Osteoblast (primary cell): Measurements from ENCODE around the gene POPDC3. TPM values are rescaled to one million over a fixed set of nuclear protein-coding genes. Genes with fewer than 3 reads are reported as not detected.

Experiments used
- DNase-seq: peaks from one replicate; pipeline ENCODE4 v3.0.0; 2011; ENCODE audit warnings: low spot score, mixed read lengths; ENCODE audit not compliant: insufficient read length; ENCODE audit errors: missing footprints
- H2AFZ ChIP-seq: 2 replicates; pipeline ENCODE4 v1.6.0; 2011; ENCODE audit warnings: mild to moderate bottlenecking, low read length
- H3K27ac ChIP-seq: 2 replicates; pipeline ENCODE4 v1.5.1; 2011; ENCODE audit warnings: mild to moderate bottlenecking, low read depth, low read length, moderate library complexity
- H3K27me3 ChIP-seq: 2 replicates; pipeline ENCODE4 v1.6.0; 2012; ENCODE audit warnings: mild to moderate bottlenecking, control low read depth, inconsistent platforms, low read length, moderate library complexity; ENCODE audit not compliant: insufficient read depth
- H3K36me3 ChIP-seq: 2 replicates; pipeline ENCODE4 v1.5.1; 2011; ENCODE audit warnings: mild to moderate bottlenecking, low read length, control low read depth, moderate library complexity; ENCODE audit not compliant: insufficient read depth
- H3K4me1 ChIP-seq: 2 replicates; pipeline ENCODE4 v1.5.1; 2011; ENCODE audit warnings: mild to moderate bottlenecking, low read length, control low read depth, moderate library complexity; ENCODE audit not compliant: insufficient read depth
- H3K4me2 ChIP-seq: 2 replicates; pipeline ENCODE4 v1.6.0; 2011; ENCODE audit warnings: mild to moderate bottlenecking, low read length; ENCODE audit not compliant: insufficient read depth
- H3K4me3 ChIP-seq: fragments of 200-600 bp; sonication (generic); 3 replicates; pipeline ENCODE4 v1.5.1; 2012; ENCODE audit warnings: mild to moderate bottlenecking, low read length, inconsistent platforms; ENCODE audit not compliant: insufficient read depth
- H3K79me2 ChIP-seq: 2 replicates; pipeline ENCODE4 v1.6.0; 2012; ENCODE audit warnings: mild to moderate bottlenecking, low read length, control low read depth, inconsistent platforms; ENCODE audit not compliant: insufficient read depth
- H3K9me3 ChIP-seq: 2 replicates; pipeline ENCODE4 v1.5.1; 2011; ENCODE audit warnings: low read depth, low read length, control low read depth
- H4K20me1 ChIP-seq: 2 replicates; pipeline ENCODE4 v1.6.0; 2012; ENCODE audit warnings: mild to moderate bottlenecking, low read length, control low read depth; ENCODE audit not compliant: insufficient read depth
- total RNA-seq: library from RNA; depleted of rRNA; stranded (reverse); fragments of >200 nt; gene quantifications from 2 replicates; pipeline ENCODE4 v1.2.3, GENCODE V29; 2012
- TF ChIP-seq, protein P1 (sequence below): IDR thresholded peaks from 2 replicates; pipeline ENCODE4 v1.5.1; 2011; ENCODE audit warnings: mild to moderate bottlenecking, low read depth, low read length, moderate library complexity; ENCODE audit errors: extremely low read depth

POPDC3 gene
- total RNA-seq, 1 donor: 32.6 TPM

DNA sequence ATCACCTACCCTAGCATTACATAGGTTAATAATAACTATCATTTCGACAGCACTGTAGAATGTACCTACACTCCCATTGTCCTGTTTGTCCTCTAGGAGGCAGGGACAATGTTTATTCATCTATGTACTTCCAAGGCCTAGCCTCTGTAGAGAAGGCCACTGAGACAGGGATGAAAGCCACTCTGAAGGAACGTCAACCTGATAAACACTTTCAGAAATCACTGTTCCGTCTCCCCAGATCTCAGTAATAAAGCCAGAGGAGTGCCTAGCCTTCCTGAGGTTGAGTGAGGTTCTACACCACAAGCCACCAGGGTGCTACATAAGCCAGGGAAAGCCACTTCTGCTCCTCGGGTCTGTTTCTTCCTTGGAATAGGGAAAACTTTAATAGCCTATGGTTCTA, 44.8 kb downstream of the POPDC3 start:
- Histone ChIP-seq H3K4me2 (peak overlapping the region; percentile 6), H4K20me1 (no peaks in the 10 kb centered on the region), H3K4me1 (peaks cover 2% of the 10 kb centered on the region), H3K36me3 (no peaks in the 10 kb centered on the region), H3K4me3 (no peak overlapping the region), H3K27ac (no peak overlapping the region), H3K27me3 (no peaks in the 10 kb centered on the region), H3K79me2 (no peaks in the 10 kb centered on the region), H2AFZ (no peak overlapping the region), H3K9me3 (no peaks in the 10 kb centered on the region)
- TF ChIP-seq, protein P1, sequence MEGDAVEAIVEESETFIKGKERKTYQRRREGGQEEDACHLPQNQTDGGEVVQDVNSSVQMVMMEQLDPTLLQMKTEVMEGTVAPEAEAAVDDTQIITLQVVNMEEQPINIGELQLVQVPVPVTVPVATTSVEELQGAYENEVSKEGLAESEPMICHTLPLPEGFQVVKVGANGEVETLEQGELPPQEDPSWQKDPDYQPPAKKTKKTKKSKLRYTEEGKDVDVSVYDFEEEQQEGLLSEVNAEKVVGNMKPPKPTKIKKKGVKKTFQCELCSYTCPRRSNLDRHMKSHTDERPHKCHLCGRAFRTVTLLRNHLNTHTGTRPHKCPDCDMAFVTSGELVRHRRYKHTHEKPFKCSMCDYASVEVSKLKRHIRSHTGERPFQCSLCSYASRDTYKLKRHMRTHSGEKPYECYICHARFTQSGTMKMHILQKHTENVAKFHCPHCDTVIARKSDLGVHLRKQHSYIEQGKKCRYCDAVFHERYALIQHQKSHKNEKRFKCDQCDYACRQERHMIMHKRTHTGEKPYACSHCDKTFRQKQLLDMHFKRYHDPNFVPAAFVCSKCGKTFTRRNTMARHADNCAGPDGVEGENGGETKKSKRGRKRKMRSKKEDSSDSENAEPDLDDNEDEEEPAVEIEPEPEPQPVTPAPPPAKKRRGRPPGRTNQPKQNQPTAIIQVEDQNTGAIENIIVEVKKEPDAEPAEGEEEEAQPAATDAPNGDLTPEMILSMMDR: peak; percentile 38
- DNase-seq: no peak

DNA sequence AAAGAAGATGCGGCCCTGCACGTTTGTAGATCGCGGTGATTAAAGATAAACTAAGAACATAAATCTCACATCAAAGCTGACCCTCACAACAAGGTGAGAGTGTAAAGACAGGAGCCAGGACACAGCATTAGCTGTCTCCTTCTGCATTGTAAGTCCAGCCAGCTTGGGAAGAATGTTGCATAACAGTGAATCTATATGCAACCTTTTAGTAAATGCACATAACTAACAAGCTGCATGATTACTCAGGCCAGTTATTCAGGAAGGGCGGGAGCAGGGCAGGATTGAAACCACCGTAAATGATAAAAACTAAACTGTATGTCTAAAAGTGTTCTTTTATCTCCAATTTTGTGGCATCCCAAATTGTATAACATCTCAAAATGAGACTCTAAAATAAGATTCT, 57.1 kb downstream of the POPDC3 start:
- Histone ChIP-seq H3K27ac (no peak overlapping the region), H2AFZ (no peak overlapping the region), H3K27me3 (no peaks in the 10 kb centered on the region), H3K36me3 (peaks cover 8% of the 10 kb centered on the region), H4K20me1 (no peaks in the 10 kb centered on the region), H3K4me3 (no peak overlapping the region), H3K4me1 (no peaks in the 10 kb centered on the region), H3K4me2 (no peak overlapping the region), H3K79me2 (no peaks in the 10 kb centered on the region), H3K9me3 (no peaks in the 10 kb centered on the region)
- TF ChIP-seq, protein P1: no peak
- DNase-seq: no peak

DNA sequence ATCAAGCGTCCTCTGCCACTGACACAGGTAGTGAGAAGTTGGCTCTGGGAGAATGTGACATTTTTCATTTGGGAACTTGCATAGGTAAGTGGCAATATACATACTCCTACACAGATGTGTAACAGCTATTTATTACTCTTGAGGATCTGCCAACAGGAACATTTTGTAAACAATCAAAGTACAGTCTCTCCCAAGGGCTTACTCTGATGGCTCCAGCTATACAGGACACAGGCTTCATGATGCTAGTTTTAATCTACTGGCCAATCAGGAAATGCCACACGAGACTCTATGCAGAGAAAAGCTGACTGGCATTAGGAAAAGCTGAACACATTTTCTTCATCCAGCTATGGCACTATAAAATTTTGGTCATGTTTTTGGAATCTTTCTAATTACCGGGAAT, 57.8 kb downstream of the POPDC3 start:
- no peak for DNase-seq
- no peak overlapping the region for H3K27ac ChIP-seq
- H3K27me3 ChIP-seq: no peaks in the 10 kb centered on the region
- no peak overlapping the region for H3K4me3 ChIP-seq
- H3K79me2 ChIP-seq: no peaks in the 10 kb centered on the region
- TF ChIP-seq, protein P1: no peak
- H3K4me1 ChIP-seq: no peaks in the 10 kb centered on the region
- H3K9me3 ChIP-seq: no peaks in the 10 kb centered on the region
- no peaks in the 10 kb centered on the region for H4K20me1 ChIP-seq
- H3K36me3 ChIP-seq: peaks cover 8% of the 10 kb centered on the region
- no peak overlapping the region for H3K4me2 ChIP-seq
- H2AFZ ChIP-seq: no peak overlapping the region

DNA sequence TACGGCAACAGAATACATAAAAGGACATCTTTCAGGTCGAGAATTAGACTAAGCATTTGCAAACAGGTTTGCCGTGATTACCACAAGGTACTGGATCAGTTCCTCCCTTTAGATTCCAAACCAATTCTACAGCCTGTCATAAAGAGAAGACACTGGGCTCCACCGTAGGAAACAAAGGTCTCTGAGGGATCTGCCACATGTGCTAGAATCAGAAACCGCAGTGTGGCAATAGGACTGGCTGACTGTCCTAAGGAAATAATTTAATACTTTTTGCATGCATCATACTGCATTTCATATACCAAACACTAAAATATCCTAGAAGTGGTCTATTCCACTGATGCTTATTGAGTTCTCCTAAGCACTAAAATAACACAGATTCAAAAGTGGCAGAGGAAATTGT, 59.2 kb downstream of the POPDC3 start:
- peak overlapping the region; percentile 13 for H2AFZ ChIP-seq
- no peaks in the 10 kb centered on the region for H3K4me1 ChIP-seq
- DNase-seq: peak; percentile 74
- no peak overlapping the region for H3K27ac ChIP-seq
- no peaks in the 10 kb centered on the region for H3K79me2 ChIP-seq
- H3K36me3 ChIP-seq: peaks cover 8% of the 10 kb centered on the region
- TF ChIP-seq, protein P1: no peak
- no peaks in the 10 kb centered on the region for H3K9me3 ChIP-seq
- no peaks in the 10 kb centered on the region for H3K27me3 ChIP-seq
- no peak overlapping the region for H3K4me2 ChIP-seq
- no peaks in the 10 kb centered on the region for H4K20me1 ChIP-seq
- no peak overlapping the region for H3K4me3 ChIP-seq
